ENCODE results near the gene NRXN3. TPM values are rescaled to one million over a fixed set of nuclear protein-coding genes. Genes with fewer than 3 reads are reported as not detected.
"Not testable (repeated sequence)": the region's sequence is repeated elsewhere in the genome, so short reads cannot be mapped to it uniquely, and the experiment has no call there.

NRXN3 gene
- total and polyA plus RNA-seq, 4 donors: 1.4 to 8.3 (median 4.4) TPM

DNA sequence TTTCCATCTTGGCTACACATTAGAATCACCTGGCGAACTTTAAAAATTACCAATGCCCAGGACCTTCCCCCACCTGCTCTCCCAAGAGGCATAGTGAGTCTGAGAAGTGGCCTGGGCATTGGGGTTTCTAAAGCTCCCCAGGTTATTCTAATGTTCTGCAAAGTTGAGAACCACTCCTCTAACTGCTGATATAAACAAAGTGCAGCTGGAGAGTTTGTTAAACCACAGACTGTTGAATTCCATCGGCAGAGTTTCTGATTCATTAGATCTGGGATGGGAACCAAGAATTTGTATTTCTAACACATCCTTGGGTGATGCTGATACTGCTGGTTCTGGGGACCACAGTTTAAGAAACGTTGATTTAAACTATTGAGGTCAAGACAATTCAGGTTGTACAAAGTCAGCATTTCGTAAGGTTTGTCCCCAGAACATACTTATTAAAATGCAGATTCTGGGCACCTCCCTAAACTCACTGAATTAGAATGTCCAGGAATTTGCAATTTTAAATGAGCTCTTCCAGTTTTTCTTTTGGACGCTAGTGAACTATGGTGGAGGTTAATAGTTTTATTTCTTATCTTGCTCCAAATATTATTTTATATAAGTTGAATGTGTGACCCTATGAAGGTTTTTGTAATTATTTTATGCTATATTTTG, 309.1 kb downstream of the NRXN3 start:
- Histone ChIP-seq H3K9ac (ENCODE audit: insufficient read depth in 1 of 2, low read length in 2 of 2) (no peak overlapping the region), H3K27ac (ENCODE audit: low read depth in 1 of 2, low read length in 1 of 2) (no peak overlapping the region), H3K9me3 (ENCODE audit: control insufficient read depth in 4 of 4, insufficient read depth in 3 of 4, low read length in 3 of 4) (no peaks in the 10 kb centered on the region), H3K4me3 (no peak overlapping the region), H3K27me3 (ENCODE audit: control insufficient read depth in 3 of 3, insufficient read depth in 3 of 3, low read length in 2 of 3) (peaks cover 0 to 3% (median 0%) of the 10 kb centered on the region in 3 donors), H3K36me3 (ENCODE audit: control insufficient read depth in 4 of 4, insufficient read depth in 4 of 4, low read length in 4 of 4) (no peaks in the 10 kb centered on the region), H3K4me1 (ENCODE audit: control insufficient read depth in 5 of 5, insufficient read depth in 5 of 5, low read length in 5 of 5) (no peaks in the 10 kb centered on the region)
- DNase-seq (no peak), ATAC-seq (ENCODE audit: insufficient read depth, low FRiP score) (no peak)
- TF ChIP-seq, protein P1, sequence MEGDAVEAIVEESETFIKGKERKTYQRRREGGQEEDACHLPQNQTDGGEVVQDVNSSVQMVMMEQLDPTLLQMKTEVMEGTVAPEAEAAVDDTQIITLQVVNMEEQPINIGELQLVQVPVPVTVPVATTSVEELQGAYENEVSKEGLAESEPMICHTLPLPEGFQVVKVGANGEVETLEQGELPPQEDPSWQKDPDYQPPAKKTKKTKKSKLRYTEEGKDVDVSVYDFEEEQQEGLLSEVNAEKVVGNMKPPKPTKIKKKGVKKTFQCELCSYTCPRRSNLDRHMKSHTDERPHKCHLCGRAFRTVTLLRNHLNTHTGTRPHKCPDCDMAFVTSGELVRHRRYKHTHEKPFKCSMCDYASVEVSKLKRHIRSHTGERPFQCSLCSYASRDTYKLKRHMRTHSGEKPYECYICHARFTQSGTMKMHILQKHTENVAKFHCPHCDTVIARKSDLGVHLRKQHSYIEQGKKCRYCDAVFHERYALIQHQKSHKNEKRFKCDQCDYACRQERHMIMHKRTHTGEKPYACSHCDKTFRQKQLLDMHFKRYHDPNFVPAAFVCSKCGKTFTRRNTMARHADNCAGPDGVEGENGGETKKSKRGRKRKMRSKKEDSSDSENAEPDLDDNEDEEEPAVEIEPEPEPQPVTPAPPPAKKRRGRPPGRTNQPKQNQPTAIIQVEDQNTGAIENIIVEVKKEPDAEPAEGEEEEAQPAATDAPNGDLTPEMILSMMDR (IDR thresholded peaks at IDR 0.05; ENCODE audit: control extremely low read depth, extremely low read depth): no peak
- WGBS, 2 donors: 74 to 79% methylated on average over 5 of the region's 5 CpGs

DNA sequence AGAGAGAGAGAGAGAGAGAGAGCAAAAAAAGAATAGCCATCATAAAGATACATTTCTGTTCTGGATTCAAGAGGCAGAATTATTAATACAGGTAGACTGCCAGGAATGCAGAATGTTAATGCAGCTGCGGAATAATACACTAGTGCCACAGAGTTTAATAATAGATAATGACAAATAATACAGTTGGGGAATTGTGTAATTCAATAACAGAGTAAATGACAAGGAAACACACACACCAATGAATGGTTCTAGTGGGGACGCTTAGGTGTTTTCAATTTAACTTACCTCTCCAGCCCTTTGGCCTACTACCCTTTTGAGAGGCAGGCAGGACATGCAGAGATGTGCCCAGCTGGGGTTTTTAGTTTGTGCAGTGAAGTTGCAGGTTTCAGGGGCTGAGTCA, 313.9 kb downstream of the NRXN3 start:
- Histone ChIP-seq H3K4me1 (ENCODE audit: control insufficient read depth in 5 of 5, insufficient read depth in 5 of 5, low read length in 5 of 5) (no peaks in the 10 kb centered on the region), H3K9me3 (ENCODE audit: control insufficient read depth in 4 of 4, insufficient read depth in 3 of 4, low read length in 3 of 4) (no peaks in the 10 kb centered on the region), H3K27ac (ENCODE audit: low read depth in 1 of 2, low read length in 1 of 2) (no peak overlapping the region), H3K9ac (ENCODE audit: insufficient read depth in 1 of 2, low read length in 2 of 2) (no peak overlapping the region), H3K36me3 (ENCODE audit: control insufficient read depth in 4 of 4, insufficient read depth in 4 of 4, low read length in 4 of 4) (no peaks in the 10 kb centered on the region), H3K4me3 (no peak overlapping the region), H3K27me3 (ENCODE audit: control insufficient read depth in 3 of 3, insufficient read depth in 3 of 3, low read length in 2 of 3) (no peaks in the 10 kb centered on the region)
- TF ChIP-seq, protein P1 (IDR thresholded peaks at IDR 0.05; ENCODE audit: control extremely low read depth, extremely low read depth): no peak
- ATAC-seq (ENCODE audit: insufficient read depth, low FRiP score) (no peak), DNase-seq (no peak)
- 57 to 94% methylated on average over 2 of the region's 2 CpGs for WGBS, 2 donors

- TF ChIP-seq, protein P1 (IDR thresholded peaks at IDR 0.05; ENCODE audit: control extremely low read depth, extremely low read depth): no peak
- ATAC-seq (ENCODE audit: insufficient read depth, low FRiP score) (no peak), DNase-seq (no peak)
- H3K9me3 ChIP-seq (ENCODE audit: control insufficient read depth in 4 of 4, insufficient read depth in 3 of 4, low read length in 3 of 4): no peaks in the 10 kb centered on the region
- H3K4me3 ChIP-seq: no peak overlapping the region
- H3K36me3 ChIP-seq (ENCODE audit: control insufficient read depth in 4 of 4, insufficient read depth in 4 of 4, low read length in 4 of 4): no peaks in the 10 kb centered on the region
- H3K4me1 ChIP-seq (ENCODE audit: control insufficient read depth in 5 of 5, insufficient read depth in 5 of 5, low read length in 5 of 5): no peaks in the 10 kb centered on the region
- no peak overlapping the region for H3K27ac ChIP-seq (ENCODE audit: low read depth in 1 of 2, low read length in 1 of 2)
- H3K27me3 ChIP-seq (ENCODE audit: control insufficient read depth in 3 of 3, insufficient read depth in 3 of 3, low read length in 2 of 3): no peaks in the 10 kb centered on the region
- no peak overlapping the region for H3K9ac ChIP-seq (ENCODE audit: insufficient read depth in 1 of 2, low read length in 2 of 2)
Observed at GRCh38 chr14:78486081-78486480, 315.9 kb downstream of the NRXN3 start.

GRCh38 chr14:78486621-78487020, 316.4 kb downstream of the NRXN3 start:
- no peaks in the 10 kb centered on the region for H3K4me1 ChIP-seq (ENCODE audit: control insufficient read depth in 5 of 5, insufficient read depth in 5 of 5, low read length in 5 of 5)
- no peak overlapping the region for H3K9ac ChIP-seq (ENCODE audit: insufficient read depth in 1 of 2, low read length in 2 of 2)
- no peak overlapping the region for H3K4me3 ChIP-seq
- no peaks in the 10 kb centered on the region for H3K27me3 ChIP-seq (ENCODE audit: control insufficient read depth in 3 of 3, insufficient read depth in 3 of 3, low read length in 2 of 3)
- TF ChIP-seq, protein P1 (IDR thresholded peaks at IDR 0.05; ENCODE audit: control extremely low read depth, extremely low read depth): no peak
- DNase-seq: no peak
- H3K36me3 ChIP-seq (ENCODE audit: control insufficient read depth in 4 of 4, insufficient read depth in 4 of 4, low read length in 4 of 4): no peaks in the 10 kb centered on the region
- no peaks in the 10 kb centered on the region for H3K9me3 ChIP-seq (ENCODE audit: control insufficient read depth in 4 of 4, insufficient read depth in 3 of 4, low read length in 3 of 4)
- 82 to 84% methylated on average over 1 of the region's 1 CpG for WGBS, 2 donors
- ATAC-seq (ENCODE audit: insufficient read depth, low FRiP score): no peak
- no peak overlapping the region for H3K27ac ChIP-seq (ENCODE audit: low read depth in 1 of 2, low read length in 1 of 2)

DNA sequence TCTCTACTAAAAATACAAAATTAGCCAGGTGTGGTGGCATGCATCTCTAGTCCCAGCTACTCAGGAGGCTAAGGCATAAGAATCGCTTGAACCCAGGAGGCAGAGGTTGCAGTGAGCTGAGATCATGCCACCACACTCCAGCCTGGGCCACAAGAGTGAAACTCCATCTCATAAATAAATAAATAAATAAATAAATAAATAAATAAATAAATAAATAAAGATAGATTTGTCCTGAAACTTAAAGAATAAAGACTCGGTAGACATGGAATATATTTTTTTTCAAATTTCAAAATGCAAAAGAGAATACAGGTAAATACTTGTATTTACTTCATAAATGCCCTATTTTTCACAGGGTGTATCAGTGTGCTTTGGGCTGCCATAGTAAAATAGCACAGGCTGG, 317.4 kb downstream of the NRXN3 start:
- WGBS, 2 donors: 47 to 95% methylated on average over 2 of the region's 2 CpGs
- H3K27ac ChIP-seq (ENCODE audit: low read depth in 1 of 2, low read length in 1 of 2); ATAC-seq (ENCODE audit: insufficient read depth, low FRiP score); H3K4me1 ChIP-seq (ENCODE audit: control insufficient read depth in 5 of 5, insufficient read depth in 5 of 5, low read length in 5 of 5); H3K9me3 ChIP-seq (ENCODE audit: control insufficient read depth in 4 of 4, insufficient read depth in 3 of 4, low read length in 3 of 4); DNase-seq; H3K4me3 ChIP-seq; H3K9ac ChIP-seq (ENCODE audit: insufficient read depth in 1 of 2, low read length in 2 of 2); H3K27me3 ChIP-seq (ENCODE audit: control insufficient read depth in 3 of 3, insufficient read depth in 3 of 3, low read length in 2 of 3); H3K36me3 ChIP-seq (ENCODE audit: control insufficient read depth in 4 of 4, insufficient read depth in 4 of 4, low read length in 4 of 4): not testable (repeated sequence)

Measured in lung (tissue), 12 donors.